ENCODE data around the gene TUSC2.

DNA sequence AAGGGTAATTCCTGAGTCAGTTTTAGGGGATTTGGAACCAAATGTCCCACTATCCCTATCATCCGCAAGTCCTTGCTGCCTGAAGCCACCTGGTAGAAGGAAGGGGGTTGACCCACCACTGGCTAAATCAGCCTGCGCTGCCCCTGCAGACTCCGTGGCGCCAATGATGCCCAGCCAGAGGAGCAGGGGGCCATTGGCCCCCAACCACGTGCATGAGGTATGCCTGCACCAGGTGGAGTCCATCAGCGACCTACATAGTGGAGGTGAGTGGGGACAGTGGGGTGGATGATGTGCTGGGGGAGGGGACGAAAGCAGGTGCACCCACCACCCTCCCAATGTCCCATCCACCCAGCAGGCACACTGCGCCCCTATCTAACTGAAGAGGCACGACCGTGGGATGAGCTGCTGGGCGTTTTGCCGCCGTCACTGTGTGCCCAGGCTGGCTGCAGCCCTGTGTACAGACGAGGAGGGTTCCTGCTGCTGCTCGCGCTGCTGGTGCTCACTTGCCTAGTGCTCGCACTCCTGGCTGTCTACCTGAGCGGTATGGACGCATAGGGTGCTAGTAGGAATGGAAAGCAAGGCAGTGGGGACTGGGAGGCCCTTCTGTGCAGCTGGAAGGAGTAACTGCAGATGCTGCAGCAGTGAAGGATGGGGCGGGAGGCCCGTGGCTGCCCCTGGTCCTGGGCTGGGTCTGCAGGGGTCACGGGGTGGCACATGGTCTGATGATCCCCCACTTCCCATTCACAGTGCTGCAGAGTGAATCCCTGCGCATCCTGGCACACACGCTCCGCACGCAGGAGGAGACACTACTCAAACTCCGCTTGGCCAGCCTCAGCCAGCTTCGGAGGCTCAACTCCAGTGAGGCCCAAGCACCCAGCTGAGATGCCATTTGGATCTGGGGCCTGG, 41.4 kb downstream of the TUSC2 start:
- TF ChIP-seq, protein P1, sequence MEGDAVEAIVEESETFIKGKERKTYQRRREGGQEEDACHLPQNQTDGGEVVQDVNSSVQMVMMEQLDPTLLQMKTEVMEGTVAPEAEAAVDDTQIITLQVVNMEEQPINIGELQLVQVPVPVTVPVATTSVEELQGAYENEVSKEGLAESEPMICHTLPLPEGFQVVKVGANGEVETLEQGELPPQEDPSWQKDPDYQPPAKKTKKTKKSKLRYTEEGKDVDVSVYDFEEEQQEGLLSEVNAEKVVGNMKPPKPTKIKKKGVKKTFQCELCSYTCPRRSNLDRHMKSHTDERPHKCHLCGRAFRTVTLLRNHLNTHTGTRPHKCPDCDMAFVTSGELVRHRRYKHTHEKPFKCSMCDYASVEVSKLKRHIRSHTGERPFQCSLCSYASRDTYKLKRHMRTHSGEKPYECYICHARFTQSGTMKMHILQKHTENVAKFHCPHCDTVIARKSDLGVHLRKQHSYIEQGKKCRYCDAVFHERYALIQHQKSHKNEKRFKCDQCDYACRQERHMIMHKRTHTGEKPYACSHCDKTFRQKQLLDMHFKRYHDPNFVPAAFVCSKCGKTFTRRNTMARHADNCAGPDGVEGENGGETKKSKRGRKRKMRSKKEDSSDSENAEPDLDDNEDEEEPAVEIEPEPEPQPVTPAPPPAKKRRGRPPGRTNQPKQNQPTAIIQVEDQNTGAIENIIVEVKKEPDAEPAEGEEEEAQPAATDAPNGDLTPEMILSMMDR (IDR thresholded peaks at IDR 0.05), result no peak
- no peak for TF ChIP-seq POLR2A (IDR thresholded peaks at IDR 0.05)
